Hepatocyte (in vitro differentiated cells): ENCODE results near the gene ZSCAN21.

Experiments used
- EZH2 ChIP-seq: fragments of 200-600 bp; sonication (generic); IDR thresholded peaks from 2 replicates; pipeline ENCODE4 v1.6.1; 2016; ENCODE audit warnings: antibody characterized with exemption, mild to moderate bottlenecking, borderline replicate concordance
- EZH2phosphoT487 ChIP-seq: fragments of 200-600 bp; sonication (generic); IDR thresholded peaks from one replicate; pipeline ENCODE4 v1.6.1; 2018; ENCODE audit warnings: antibody characterized with exemption, mild to moderate bottlenecking, low read depth, moderate library complexity; ENCODE audit not compliant: unreplicated experiment, severe bottlenecking
- TF ChIP-seq, protein P1 (sequence below): fragments of 200-600 bp; sonication (generic); IDR thresholded peaks from 2 replicates; pipeline ENCODE4 v1.5.1; 2016; ENCODE audit warnings: antibody characterized with exemption, mild to moderate bottlenecking; ENCODE audit not compliant: poor library complexity

GRCh38 chr7:100102950-100103840 is 53.6 kb downstream of the ZSCAN21 start:
- TF ChIP-seq, protein P1, sequence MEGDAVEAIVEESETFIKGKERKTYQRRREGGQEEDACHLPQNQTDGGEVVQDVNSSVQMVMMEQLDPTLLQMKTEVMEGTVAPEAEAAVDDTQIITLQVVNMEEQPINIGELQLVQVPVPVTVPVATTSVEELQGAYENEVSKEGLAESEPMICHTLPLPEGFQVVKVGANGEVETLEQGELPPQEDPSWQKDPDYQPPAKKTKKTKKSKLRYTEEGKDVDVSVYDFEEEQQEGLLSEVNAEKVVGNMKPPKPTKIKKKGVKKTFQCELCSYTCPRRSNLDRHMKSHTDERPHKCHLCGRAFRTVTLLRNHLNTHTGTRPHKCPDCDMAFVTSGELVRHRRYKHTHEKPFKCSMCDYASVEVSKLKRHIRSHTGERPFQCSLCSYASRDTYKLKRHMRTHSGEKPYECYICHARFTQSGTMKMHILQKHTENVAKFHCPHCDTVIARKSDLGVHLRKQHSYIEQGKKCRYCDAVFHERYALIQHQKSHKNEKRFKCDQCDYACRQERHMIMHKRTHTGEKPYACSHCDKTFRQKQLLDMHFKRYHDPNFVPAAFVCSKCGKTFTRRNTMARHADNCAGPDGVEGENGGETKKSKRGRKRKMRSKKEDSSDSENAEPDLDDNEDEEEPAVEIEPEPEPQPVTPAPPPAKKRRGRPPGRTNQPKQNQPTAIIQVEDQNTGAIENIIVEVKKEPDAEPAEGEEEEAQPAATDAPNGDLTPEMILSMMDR = no peak
- TF ChIP-seq EZH2phosphoT487 (no peak), EZH2 (no peak)
